ENCODE data around the gene SREK1.

The SREK1 gene

GRCh38 chr5:66149950-66150349, 5.8 kb downstream of the SREK1 start:
- Histone ChIP-seq H3K9me3 (ENCODE audit: control insufficient read depth, insufficient read depth, low read length) (no peaks in the 10 kb centered on the region), H4K20me1 (ENCODE audit: control insufficient read depth, insufficient read depth, low read depth, low read length) (peaks cover 12% of the 10 kb centered on the region), H3K9me2 (replicated peaks; ENCODE audit: control insufficient read depth, low read length) (no peaks in the 10 kb centered on the region), H3K27ac (ENCODE audit: low read depth, low read length) (no peak overlapping the region), H3K4me3 (ENCODE audit: low read length) (no peak overlapping the region), H3K4me2 (ENCODE audit: low read length) (no peak overlapping the region), H3F3A (ENCODE audit: control insufficient read depth, insufficient read depth) (no peaks in the 10 kb centered on the region), H3K4me1 (ENCODE audit: control insufficient read depth, low read length) (peaks cover 20% of the 10 kb centered on the region), H3K79me2 (ENCODE audit: control insufficient read depth, low read length) (peaks cover 100% of the 10 kb centered on the region), H3K27me3 (ENCODE audit: control insufficient read depth, low read length) (no peaks in the 10 kb centered on the region), H3K36me3 (ENCODE audit: control insufficient read depth, low read length) (peaks cover 64% of the 10 kb centered on the region)
- TF ChIP-seq EZH2phosphoT487 (IDR thresholded peaks at IDR 0.05; ENCODE audit: borderline replicate concordance, low read length), result no peak
- no peak for TF ChIP-seq CTCF (IDR thresholded peaks at IDR 0.05; ENCODE audit: low read depth, low read length, poor library complexity, severe bottlenecking)

- Histone ChIP-seq H3K27ac (ENCODE audit: low read depth, low read length) (no peak overlapping the region), H3K4me2 (ENCODE audit: low read length) (no peak overlapping the region), H3K79me2 (ENCODE audit: control insufficient read depth, low read length) (peaks cover 100% of the 10 kb centered on the region), H3K4me1 (ENCODE audit: control insufficient read depth, low read length) (peaks cover 18% of the 10 kb centered on the region), H3F3A (ENCODE audit: control insufficient read depth, insufficient read depth) (no peaks in the 10 kb centered on the region), H3K4me3 (ENCODE audit: low read length) (no peak overlapping the region), H4K20me1 (ENCODE audit: control insufficient read depth, insufficient read depth, low read depth, low read length) (peaks cover 10% of the 10 kb centered on the region), H3K27me3 (ENCODE audit: control insufficient read depth, low read length) (no peaks in the 10 kb centered on the region), H3K36me3 (ENCODE audit: control insufficient read depth, low read length) (peaks cover 66% of the 10 kb centered on the region), H3K9me3 (ENCODE audit: control insufficient read depth, insufficient read depth, low read length) (no peaks in the 10 kb centered on the region), H3K9me2 (replicated peaks; ENCODE audit: control insufficient read depth, low read length) (no peaks in the 10 kb centered on the region)
- no peak for TF ChIP-seq EZH2phosphoT487 (IDR thresholded peaks at IDR 0.05; ENCODE audit: borderline replicate concordance, low read length)
- no peak for TF ChIP-seq CTCF (IDR thresholded peaks at IDR 0.05; ENCODE audit: low read depth, low read length, poor library complexity, severe bottlenecking)
Measured at GRCh38 chr5:66151030-66151429, 6.9 kb downstream of the SREK1 start.

GRCh38 chr5:66151491-66151890, 7.4 kb downstream of the SREK1 start:
- Histone ChIP-seq H3K4me1 (ENCODE audit: control insufficient read depth, low read length) (peaks cover 13% of the 10 kb centered on the region), H3K4me2 (ENCODE audit: low read length) (no peak overlapping the region), H3K27me3 (ENCODE audit: control insufficient read depth, low read length) (no peaks in the 10 kb centered on the region), H3K27ac (ENCODE audit: low read depth, low read length) (no peak overlapping the region), H3F3A (ENCODE audit: control insufficient read depth, insufficient read depth) (no peaks in the 10 kb centered on the region), H4K20me1 (ENCODE audit: control insufficient read depth, insufficient read depth, low read depth, low read length) (peaks cover 6% of the 10 kb centered on the region; the same call in 1 of the 2 replicates), H3K36me3 (ENCODE audit: control insufficient read depth, low read length) (peaks cover 66% of the 10 kb centered on the region), H3K4me3 (ENCODE audit: low read length) (no peak overlapping the region), H3K9me2 (replicated peaks; ENCODE audit: control insufficient read depth, low read length) (no peaks in the 10 kb centered on the region), H3K9me3 (ENCODE audit: control insufficient read depth, insufficient read depth, low read length) (no peaks in the 10 kb centered on the region), H3K79me2 (ENCODE audit: control insufficient read depth, low read length) (peaks cover 100% of the 10 kb centered on the region)
- TF ChIP-seq CTCF (IDR thresholded peaks at IDR 0.05; ENCODE audit: low read depth, low read length, poor library complexity, severe bottlenecking) (no peak), EZH2phosphoT487 (IDR thresholded peaks at IDR 0.05; ENCODE audit: borderline replicate concordance, low read length) (no peak)
